NCI-H524 treated with DMSO at 0.1 percent for 48 hours (cell line): ENCODE measurements around the gene IQCN.

Experiments
- DNase-seq: peaks from one replicate; lab custom pipeline; 2025; lab: John Stamatoyannopoulos, UW

The IQCN gene

GRCh38 chr19:18287836-18288772, 13.9 kb upstream of the IQCN start:
- DNase-seq = no peak

GRCh38 chr19:18286973-18287635, 12.9 kb upstream of the IQCN start:
- DNase-seq = no peak

- no peak for DNase-seq
Observed at GRCh38 chr19:18284712-18285360, 10.6 kb upstream of the IQCN start.

- DNase-seq = no peak
Observed at GRCh38 chr19:18283338-18283737, 9.1 kb upstream of the IQCN start.

DNA sequence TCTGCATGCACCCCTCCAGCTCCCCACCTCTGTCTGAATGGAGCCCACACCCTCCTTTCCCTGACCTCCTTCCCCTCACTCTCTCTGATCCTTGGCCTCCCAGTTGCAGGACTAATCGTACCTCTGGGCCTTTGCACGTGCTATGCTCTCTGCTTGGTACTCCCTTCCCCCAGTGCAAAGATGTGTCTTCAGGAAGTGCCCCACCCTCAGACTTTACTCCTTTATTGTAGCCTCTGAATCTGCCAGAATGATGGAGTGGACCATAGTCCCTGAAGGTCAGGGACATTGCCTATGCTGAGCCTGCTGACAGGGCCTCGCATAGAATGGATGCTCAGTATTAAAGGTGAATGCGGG, 8.5 kb upstream of the IQCN start:
- DNase-seq = no peak

GRCh38 chr19:18282021-18282787, 8.0 kb upstream of the IQCN start:
- peak; percentile 42 for DNase-seq

- peak; percentile 42 for DNase-seq
Observed at GRCh38 chr19:18281082-18282020, 7.1 kb upstream of the IQCN start, which contains the start of gene JUND. Gene JUND, minus strand, starts transcription at chr19:18281622. Its CDS starts 138 bp downstream, at chr19:18281484.

- peak; percentile 86 for DNase-seq
Observed at GRCh38 chr19:18280247-18281081, 6.2 kb upstream of the IQCN start.

DNA sequence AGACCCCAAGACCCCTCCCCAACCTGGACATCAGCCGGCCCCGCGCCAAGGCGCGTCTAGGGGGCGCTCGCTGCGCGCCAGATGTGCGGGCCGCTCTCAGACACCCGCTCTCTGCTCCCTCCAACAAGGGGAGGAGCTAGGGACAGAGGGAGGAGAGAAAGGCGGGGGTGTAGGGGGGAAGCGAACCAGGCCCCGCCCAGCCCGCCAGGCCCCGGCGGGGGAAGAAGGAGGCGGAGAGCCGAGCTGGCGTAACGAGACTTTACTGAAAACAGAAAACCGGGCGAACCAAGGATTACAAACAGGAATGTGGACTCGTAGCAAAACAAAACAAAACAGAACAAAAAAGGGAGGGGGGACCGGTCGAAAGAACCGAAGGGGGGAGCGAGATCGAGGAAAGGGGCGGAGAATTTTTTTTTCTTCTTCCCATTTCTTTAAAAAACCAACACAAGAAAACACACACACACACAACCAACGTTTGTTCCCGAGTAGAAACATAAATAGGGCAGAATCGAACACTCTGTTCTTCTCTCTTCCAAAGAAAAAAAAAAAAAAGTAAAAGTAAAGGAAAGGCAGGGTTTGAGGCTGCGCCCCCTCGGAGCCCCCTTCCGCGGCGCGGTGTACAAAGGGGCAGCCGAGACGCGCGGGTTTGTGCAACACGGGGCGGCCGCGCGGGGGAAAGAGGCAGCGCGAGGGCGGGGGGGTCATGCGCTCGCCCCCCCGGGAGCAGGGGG, 5.4 kb upstream of the IQCN start:
- DNase-seq = peak; percentile 78

DNA sequence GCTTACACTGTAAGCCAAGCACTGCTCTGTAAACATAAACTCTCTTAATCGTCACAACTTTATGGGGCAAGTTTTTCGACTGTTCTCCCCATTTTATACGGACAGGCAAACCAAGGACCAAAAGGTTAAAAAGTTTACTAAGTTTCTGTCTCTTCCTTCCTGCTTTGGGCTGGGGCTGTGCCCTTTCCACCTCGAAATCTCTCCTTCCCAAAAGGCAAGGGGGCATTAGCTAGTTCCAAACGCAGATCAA, 4.9 kb upstream of the IQCN start:
- DNase-seq = no peak

GRCh38 chr19:18278521-18279265, 4.4 kb upstream of the IQCN start:
- DNase-seq = no peak

DNA sequence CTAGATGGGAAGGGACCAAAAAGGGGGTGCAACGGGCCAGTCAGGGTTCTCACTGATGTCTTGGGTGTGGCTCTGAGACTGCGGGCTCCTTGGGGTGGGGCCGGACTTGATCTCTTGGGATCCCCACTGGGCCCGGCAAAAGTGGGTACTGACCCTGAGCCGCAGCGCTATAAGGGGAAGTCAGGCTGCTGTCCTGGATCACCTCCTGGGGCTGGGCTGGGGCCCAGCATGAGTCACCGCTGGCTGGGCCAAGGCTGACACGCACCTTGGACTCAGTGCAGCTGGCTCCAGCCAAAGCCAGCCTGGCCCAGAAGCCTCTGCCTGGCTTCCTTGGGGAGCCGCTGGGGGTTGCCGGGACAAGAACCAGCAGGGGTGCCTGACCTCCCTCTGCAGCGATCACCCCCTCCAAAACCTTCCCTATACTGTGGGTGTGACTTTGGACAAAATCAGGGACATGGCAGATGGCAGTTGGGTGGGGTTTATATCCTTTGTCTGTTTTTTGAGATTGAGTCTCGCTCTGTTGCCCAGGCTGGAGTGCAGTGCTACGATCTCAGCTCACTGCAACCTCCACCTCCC, 617 bp upstream of the IQCN start:
- no peak for DNase-seq

DNA sequence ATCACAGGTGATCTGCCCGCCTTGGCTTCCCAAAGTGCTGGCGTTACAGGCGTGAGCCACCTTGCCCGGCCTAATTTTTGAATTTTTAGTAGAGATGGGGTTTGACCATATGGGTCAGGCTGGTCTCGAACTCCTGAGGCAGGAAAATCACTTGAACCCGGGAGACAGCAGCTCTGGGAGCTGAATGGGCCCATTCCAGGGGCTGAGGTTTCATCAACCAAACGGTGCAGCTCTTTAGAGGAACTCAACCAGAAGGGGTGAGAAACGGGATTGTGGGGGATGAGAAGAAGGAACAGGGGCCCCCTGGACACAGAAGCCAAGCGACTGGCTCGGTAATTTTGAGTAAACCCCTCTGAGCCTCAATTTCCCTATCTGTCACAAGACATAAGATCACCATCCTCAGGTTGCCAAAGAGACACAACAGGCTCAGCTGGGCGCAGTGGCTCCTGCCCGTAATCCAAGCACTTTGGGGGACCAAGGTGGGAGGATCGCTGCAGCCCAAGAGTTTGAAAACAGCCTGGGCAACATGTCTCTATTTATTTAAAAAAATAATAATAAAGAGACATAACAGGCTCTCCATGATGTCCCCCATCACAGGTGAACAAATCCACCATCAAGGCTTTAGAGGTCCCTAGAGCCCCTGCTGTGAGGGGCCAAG, 562 bp downstream of the IQCN start:
- no peak for DNase-seq

GRCh38 chr19:18271433-18271841, 2.8 kb downstream of the IQCN start:
- no peak for DNase-seq

DNA sequence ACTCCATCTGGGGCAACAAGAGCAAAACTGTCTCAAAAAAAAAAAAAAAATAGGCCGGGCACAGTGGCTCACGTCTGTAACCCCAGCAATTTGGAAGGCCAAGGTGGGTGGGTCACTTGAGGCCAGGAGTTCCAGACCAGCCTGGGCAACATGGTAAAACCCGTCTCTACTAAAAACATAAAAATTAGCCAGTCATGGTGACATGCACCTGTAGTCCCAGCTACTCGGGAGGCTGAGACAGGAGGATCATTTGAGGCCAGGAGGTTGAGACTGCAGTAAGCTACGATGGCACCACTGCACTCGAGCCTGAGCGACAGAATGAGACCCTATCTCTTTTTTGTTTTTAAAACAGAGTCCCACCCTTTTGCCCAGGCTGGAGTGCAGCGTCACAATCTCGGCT, 3.9 kb downstream of the IQCN start:
- DNase-seq = no peak

DNA sequence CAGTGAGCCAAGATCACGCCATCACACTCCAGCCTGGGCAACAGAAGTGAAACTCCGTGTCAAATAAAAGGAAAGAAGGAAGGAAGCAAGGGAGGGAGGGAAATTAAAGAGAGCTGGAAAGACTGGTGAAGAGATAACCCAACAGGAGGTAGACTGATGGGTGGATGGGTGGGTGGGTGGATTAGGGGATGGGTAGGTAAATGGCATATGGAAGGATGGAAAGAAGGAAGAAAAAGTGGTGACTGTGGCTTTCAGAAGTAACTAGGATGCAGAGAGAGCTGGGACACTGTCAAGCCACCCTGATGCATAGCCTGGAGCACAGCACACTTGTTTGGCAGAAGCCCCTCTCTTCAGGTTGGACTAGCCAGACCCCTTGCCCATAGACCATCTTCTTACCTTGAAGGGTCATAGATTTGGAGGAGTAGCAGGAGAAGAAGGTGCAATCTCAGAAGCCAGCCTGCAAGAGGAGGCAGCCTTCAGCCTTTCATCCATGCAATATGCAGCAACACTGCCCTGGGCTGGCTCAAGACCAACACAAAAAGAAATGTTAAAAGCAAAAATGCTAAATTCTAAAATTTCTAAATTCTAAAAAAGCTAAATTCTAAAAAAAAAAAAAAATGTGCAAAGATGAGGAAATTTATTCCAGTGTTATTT, 5.1 kb downstream of the IQCN start:
- no peak for DNase-seq
